Vagina (tissue), 2 donors: ENCODE results near the gene GLYATL1.

Experiments used
- CTCF ChIP-seq, 3 experiments: fragments of 450-650 bp in 2 of 3; fragments of 200-600 bp in 1 of 3; sonication (generic) in 1 of 3; IDR thresholded peaks; one replicate each; pipeline ENCODE4 v1.5.1; 2017 to 2019; ENCODE audit warnings: antibody characterized with exemption in 3 of 3, mild to moderate bottlenecking in 2 of 3, moderate library complexity in 2 of 3
- POLR2A ChIP-seq, 2 donors: fragments of 450-650 bp; IDR thresholded peaks; one replicate each; pipeline ENCODE4 v1.6.1; 2017; ENCODE audit warnings: antibody characterized with exemption in 2 of 2, mild to moderate bottlenecking in 2 of 2, moderate library complexity in 2 of 2
- POLR2AphosphoS5 ChIP-seq, 2 donors: sonication (generic); formaldehyde crosslinking; IDR thresholded peaks; one replicate each; pipeline ENCODE4 v1.9.0; 2017; ENCODE audit warnings: antibody characterized with exemption in 2 of 2, mild to moderate bottlenecking in 2 of 2, low read depth in 1 of 2; ENCODE audit not compliant: insufficient read depth in 1 of 2

GRCh38 chr11:58963551-58964104, 24.3 kb downstream of the GLYATL1 start:
- TF ChIP-seq POLR2A (IDR thresholded peaks at IDR 0.05) (no peak), POLR2AphosphoS5 (IDR thresholded peaks at IDR 0.05; ENCODE audit: insufficient read depth in 1 of 2, low read depth in 1 of 2) (no peak), CTCF (IDR thresholded peaks at IDR 0.05) (no peak)
